K562 (cell line): ENCODE data around the gene SLC8A2. TPM values are rescaled to one million over a fixed set of nuclear protein-coding genes. Genes with fewer than 3 reads are reported as not detected.

ENCODE experiments used
- ATAC-seq: fragments of 200-7000 bp; cut with Tn5 transposase; 3 replicates; pipeline ENCODE4 v1.9.1; 2020; ENCODE audit warnings: moderate library complexity
- BruUV-seq: library from RNA; stranded (reverse); fragments of 400-500 nt; replicated peaks from 2 replicates; lab custom pipeline; 2021; lab: Mats Ljungman, UMichigan
- CTCF ChIA-PET: fragments of 300-600 bp; formaldehyde crosslinking; extraction: SDS; loops from one replicate; lab custom pipeline; 2021; ENCODE audit warnings: low intra/inter-chr PET ratio; lab: Yijun Ruan, JAX
- POLR2A ChIA-PET: fragments of 300-600, 350-650 bp; sonication (Branson Sonifier 250); formaldehyde crosslinking; extraction: SDS; loops from one replicate; lab custom pipeline; 2021; ENCODE audit warnings: antibody characterized with exemption, inconsistent platforms; lab: Yijun Ruan, JAX
- DNase-seq, 4 experiments: peaks; one replicate each; pipeline versions ENCODE4 v3.0.0 to v3.0.0-alpha.2; 2011 to 2018; ENCODE audit warnings: low spot score in 3 of 4, mixed read lengths in 3 of 4; ENCODE audit errors: extremely low read depth in 1 of 4
- FAIRE-seq: peaks from 2 replicates; lab custom pipeline; 2011; peaks lifted over from hg19 to GRCh38; lab: Jason Lieb, UNC
- H2AFZ ChIP-seq: 2 replicates; pipeline ENCODE4 v1.6.0; 2011; ENCODE audit warnings: low read depth, low read length, control low read depth, inconsistent platforms
- H3K27ac ChIP-seq: fragments of 200-600 bp; 3 replicates; pipeline ENCODE4 v1.8.0; 2011; ENCODE audit warnings: low read depth, mild to moderate bottlenecking, control low read depth, inconsistent platforms, low read length, moderate library complexity, mixed read lengths; ENCODE audit errors: extremely low read depth
- H3K27me3 ChIP-seq, 2 experiments: fragments of 300-600 bp in 1 of 2; 2 replicates in 1 of 2; 3 replicates in 1 of 2; pipeline versions ENCODE4 v1.6.0 to v1.8.0; 2011; ENCODE audit warnings: inconsistent platforms in 2 of 2, low read length in 2 of 2, mild to moderate bottlenecking in 1 of 2, mixed read lengths in 1 of 2, moderate library complexity in 1 of 2; ENCODE audit not compliant: control insufficient read depth in 2 of 2, insufficient read depth in 2 of 2
- H3K36me3 ChIP-seq: fragments of 300-600 bp; 3 replicates; pipeline ENCODE4 v1.8.0; 2011; ENCODE audit warnings: mild to moderate bottlenecking, low read length, inconsistent platforms; ENCODE audit not compliant: control insufficient read depth, insufficient read depth
- H3K4me1 ChIP-seq, 2 experiments: fragments of 200-600 bp in 1 of 2; replicated peaks in 1 of 2; 2 replicates in 1 of 2; 3 replicates in 1 of 2; pipeline versions ENCODE4 v1.5.1 to v1.8.0; 2011; ENCODE audit warnings: inconsistent platforms in 2 of 2, low read length in 2 of 2, mild to moderate bottlenecking in 1 of 2, mixed read lengths in 1 of 2, moderate library complexity in 1 of 2; ENCODE audit not compliant: control insufficient read depth in 2 of 2, insufficient read depth in 2 of 2
- H3K4me2 ChIP-seq: 2 replicates; pipeline ENCODE4 v1.6.1; 2011; ENCODE audit warnings: low read length, control low read depth, inconsistent platforms, mixed read lengths; ENCODE audit not compliant: insufficient read depth
- H3K4me3 ChIP-seq: fragments of 200-600 bp; sonication (generic), shearing (Covaris generic); 2 replicates; pipeline ENCODE4 v1.5.1; 2016; ENCODE audit warnings: control low read depth, inconsistent platforms
- H3K79me2 ChIP-seq: fragments of 200-600 bp; 3 replicates; pipeline ENCODE4 v1.8.0; 2011; ENCODE audit warnings: low read length, inconsistent platforms; ENCODE audit not compliant: control insufficient read depth, insufficient read depth
- H3K9ac ChIP-seq, 2 experiments: 2 replicates each; pipeline versions ENCODE4 v1.6.0 to v1.6.1; 2011; ENCODE audit warnings: low read depth in 2 of 2, low read length in 2 of 2, control low read depth in 1 of 2, inconsistent platforms in 1 of 2, mild to moderate bottlenecking in 1 of 2, mixed read lengths in 1 of 2; ENCODE audit not compliant: insufficient read depth in 1 of 2
- H3K9me1 ChIP-seq: one replicate; pipeline ENCODE4 v1.6.0; 2011; ENCODE audit warnings: inconsistent platforms, mild to moderate bottlenecking, low read length, moderate library complexity; ENCODE audit not compliant: control insufficient read depth, insufficient read depth
- H3K9me3 ChIP-seq: replicated peaks from 2 replicates; pipeline ENCODE4 v1.5.1; 2011; ENCODE audit warnings: low read depth, low read length, inconsistent platforms; ENCODE audit not compliant: control insufficient read depth, insufficient read depth
- H4K20me1 ChIP-seq: replicated peaks from 2 replicates; pipeline ENCODE4 v1.6.1; 2011; ENCODE audit warnings: low read length, inconsistent platforms, mixed read lengths; ENCODE audit not compliant: control insufficient read depth, insufficient read depth
- ARID1B ChIP-seq: fragments of 450-650 bp; IDR thresholded peaks from 2 replicates; pipeline ENCODE4 v1.6.1; 2016; ENCODE audit warnings: antibody characterized with exemption, mild to moderate bottlenecking, inconsistent platforms
- CXXC5 ChIP-seq: fragments of 250-450 bp; sonication (Bioruptor Pico); IDR thresholded peaks from 2 replicates; pipeline ENCODE4 v1.8.0; 2022; ENCODE audit warnings: inconsistent platforms, mild to moderate bottlenecking, moderate library complexity
- SREBF2 ChIP-seq: sonication (generic); formaldehyde crosslinking; IDR thresholded peaks from 2 replicates; pipeline ENCODE4 v1.4.0; 2020; ENCODE audit warnings: mild to moderate bottlenecking, missing genetic modification reagents
- ZNF121 ChIP-seq: sonication (generic); formaldehyde crosslinking; conservative IDR thresholded peaks from 2 replicates; pipeline ENCODE4 v1.8.0; 2022; ENCODE audit warnings: missing genetic modification reagents
- WGBS: fragments of 100-300 bp; shearing (Covaris generic); methylation state at CpG from one replicate; pipeline ENCODE4 v1.1.6; 2016; ENCODE audit warnings: low coverage, mixed read lengths; ENCODE audit not compliant: insufficient coverage; ENCODE audit errors: missing lambda C conversion rate; 5-methylcytosine and 5-hydroxymethylcytosine counted together
- in situ Hi-C: fragments of 300-500 bp; cut with MboI; formaldehyde crosslinking; loops from 4 replicates; pipeline ENCODE4 v1.15.0; 2018; ENCODE audit warnings: inconsistent platforms, mixed read lengths
- intact Hi-C: fragments of 100-400 bp; cut with micrococcal nuclease; formaldehyde crosslinking; loops from 2 replicates; pipeline ENCODE4 v1.14.2; 2022
- polyA plus RNA-seq, 8 experiments: library from polyadenylated mRNA; depleted of rRNA in 4 of 8; stranded (reverse) in 5 of 8; unstranded in 3 of 8; fragments of >200 nt; fragmentation: Nextera tagmentation in 2 of 8; fragmentation: Illumina TruSeq in 1 of 8; extraction: Ambion mirVana in 2 of 8; extraction: Trizol in 1 of 8; gene quantifications; 2 replicates each; pipeline versions ENCODE4 v1.2.1 to v1.2.3, GENCODE V29; 2011 to 2014; ENCODE audit warnings: inconsistent platforms in 1 of 8, missing spikeins in 1 of 8
- total RNA-seq, 7 experiments: library from RNA; depleted of rRNA in 6 of 7; stranded (reverse); fragments of >200 nt in 6 of 7; fragmentation: Illumina TruSeq in 2 of 7; extraction: Trizol in 2 of 7; gene quantifications; 2 replicates each; pipeline versions ENCODE4 v1.2.1 to v1.2.3, GENCODE V29; 2011 to 2021; ENCODE audit warnings: low replicate concordance in 1 of 7

The SLC8A2 gene
- total and polyA plus RNA-seq, 9 of the 15 experiments (the other 6 are each of a cell fraction or from before 2014, with no cell fraction given), result 0.07 to 0.66 (median 0.24) TPM; not detected in 3

DNA sequence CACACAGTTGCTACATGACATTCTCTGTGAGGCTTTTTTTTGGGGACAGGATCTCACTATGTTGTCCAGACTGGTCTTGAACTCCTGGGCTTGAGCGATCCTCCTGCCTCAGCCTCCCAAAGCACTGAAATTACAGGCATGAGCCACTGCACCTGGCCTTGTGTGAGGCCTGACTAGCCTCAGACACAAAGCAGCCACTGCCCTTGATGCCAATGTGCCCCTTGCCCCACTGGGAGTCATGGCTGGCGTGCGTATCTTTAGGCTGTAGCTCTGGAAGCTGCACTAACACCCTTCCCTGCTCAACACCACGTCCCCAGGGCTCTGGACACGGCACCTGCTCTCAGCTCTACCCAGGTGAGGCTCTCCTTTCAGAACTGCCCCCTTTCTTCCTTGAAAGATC, 26.9 kb upstream of the SLC8A2 start:
- no peak for ATAC-seq
- no peak for DNase-seq
- POLR2A ChIA-PET, result interaction anchor here (0.9 to 1.8 kb wide), 5 partner anchors 9 to 14 kb away, joined by 3 to 9 read pairs (median 4); partner anchors contain the start of gene KPTN
- intact Hi-C loops, result no loop called here
- CTCF ChIA-PET, result no interaction called here
- FAIRE-seq, result no peak
- TF ChIP-seq SREBF2 (no peak), ZNF121 (CRISPR knock-in tag) (peak; percentile 53)
- H3K4me3 ChIP-seq, result no peak overlapping the region
- no peaks in the 10 kb centered on the region for H3K9me3 ChIP-seq
- H3K36me3 ChIP-seq, result peaks cover 61% of the 10 kb centered on the region
- no peaks in the 10 kb centered on the region for H3K27me3 ChIP-seq
- H3K79me2 ChIP-seq, result peaks cover 2% of the 10 kb centered on the region; the same call in 1 of the 3 replicates
- no peak overlapping the region for H3K4me2 ChIP-seq
- H3K27ac ChIP-seq, result no peak overlapping the region; the same call in 2 of the 3 replicates
- H3K9me1 ChIP-seq, result peaks cover 5% of the 10 kb centered on the region
- H3K9ac ChIP-seq, result peak overlapping the region in 1 of 2 experiments; percentile 89; a peak in 1 of 4 replicates
- peaks cover 28 to 69% of the 10 kb centered on the region in 2 experiments; a peak in 4 of 5 replicates for H3K4me1 ChIP-seq
- 95% methylated on average over 5 of the region's 5 CpGs for WGBS
- no peak overlapping the region for H2AFZ ChIP-seq
- 0 out of 2 replicates have a peak, but pooled peaks cover 5% of the 10 kb centered on the region for H4K20me1 ChIP-seq
- BruUV-seq, result no TSS peak
- in situ Hi-C loops, result no loop called here

DNA sequence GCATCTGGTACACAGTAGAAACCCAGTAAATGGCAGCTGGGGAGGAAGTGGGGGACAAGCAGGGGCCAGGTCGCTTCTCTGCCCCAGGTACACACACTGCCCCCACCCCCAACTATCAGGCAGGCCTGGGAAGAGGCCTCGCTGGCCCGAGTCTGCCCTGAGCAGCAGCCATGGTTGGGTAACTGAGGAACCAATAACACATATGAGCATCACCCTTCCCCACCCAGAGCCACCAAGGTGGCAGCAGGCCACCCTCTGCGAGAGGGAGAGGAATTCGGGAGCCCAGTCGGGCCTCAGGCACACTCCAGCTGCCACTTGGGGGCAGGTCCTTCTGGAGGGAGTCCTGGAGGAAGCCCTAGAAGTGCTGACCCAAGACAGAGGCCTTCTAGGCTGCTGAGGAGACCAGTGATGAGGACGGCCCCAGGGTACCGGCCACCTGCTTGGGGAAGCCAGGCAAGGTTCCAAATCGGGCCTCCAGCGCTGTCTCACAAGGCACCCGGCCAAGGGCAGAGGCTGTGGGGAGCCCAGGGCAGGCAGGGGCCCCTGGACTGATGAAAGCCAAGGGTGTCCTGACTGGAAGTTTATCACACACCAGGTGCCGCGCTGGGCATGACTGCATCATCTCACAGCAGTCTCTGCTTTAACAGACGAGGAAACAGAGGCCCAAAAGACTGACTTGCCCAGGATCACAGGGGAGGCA, 26.3 kb upstream of the SLC8A2 start:
- no TSS peak for BruUV-seq
- Histone ChIP-seq H3K9ac (peak overlapping the region in 1 of 2 experiments; percentile 89; a peak in 3 of 4 replicates), H4K20me1 (0 out of 2 replicates have a peak, but pooled peaks cover 5% of the 10 kb centered on the region), H3K4me1 (peaks cover 28 to 75% of the 10 kb centered on the region in 2 experiments; a peak in 4 of 5 replicates), H3K9me3 (no peaks in the 10 kb centered on the region)
- no peak for DNase-seq
- in situ Hi-C loops, result no loop called here
- CTCF ChIA-PET, result interaction anchor here (0.5 kb wide), 1 partner anchor 14 kb away, joined by 3 read pairs; the partner anchor contains the start of gene KPTN
- TF ChIP-seq ARID1B, result no peak
- no peak for TF ChIP-seq CXXC5 (CRISPR knock-in tag)
- TF ChIP-seq, all 486 proteins: peak for 0
- Histone ChIP-seq H3K27ac (peak overlapping the region; percentile 33; the same call in 2 of the 3 replicates), H3K36me3 (peaks cover 59% of the 10 kb centered on the region), H3K79me2 (peaks cover 2% of the 10 kb centered on the region; the same call in 1 of the 3 replicates), H3K9me1 (peaks cover 5% of the 10 kb centered on the region), H3K4me2 (peak overlapping the region; percentile 74), H3K27me3 (no peaks in the 10 kb centered on the region), H3K4me3 (no peak overlapping the region; the same call in 1 of the 2 replicates), H2AFZ (no peak overlapping the region)
- POLR2A ChIA-PET, result interaction anchor here (0.6 to 1.8 kb wide), 5 partner anchors 10 to 15 kb away, joined by 3 to 9 read pairs (median 7); partner anchors contain the start of gene KPTN
- peak; percentile 31 for ATAC-seq
- FAIRE-seq, result no peak
- intact Hi-C loops, result no loop called here
- WGBS, result 62% methylated on average over 10 of the region's 14 CpGs
